ENCODE data around the gene BORCS5. TPM values are rescaled to one million over a fixed set of nuclear protein-coding genes. Genes with fewer than 3 reads are reported as not detected.

The BORCS5 gene
- total RNA-seq, 1 experiment from 2014 or later = 11.5 TPM

DNA sequence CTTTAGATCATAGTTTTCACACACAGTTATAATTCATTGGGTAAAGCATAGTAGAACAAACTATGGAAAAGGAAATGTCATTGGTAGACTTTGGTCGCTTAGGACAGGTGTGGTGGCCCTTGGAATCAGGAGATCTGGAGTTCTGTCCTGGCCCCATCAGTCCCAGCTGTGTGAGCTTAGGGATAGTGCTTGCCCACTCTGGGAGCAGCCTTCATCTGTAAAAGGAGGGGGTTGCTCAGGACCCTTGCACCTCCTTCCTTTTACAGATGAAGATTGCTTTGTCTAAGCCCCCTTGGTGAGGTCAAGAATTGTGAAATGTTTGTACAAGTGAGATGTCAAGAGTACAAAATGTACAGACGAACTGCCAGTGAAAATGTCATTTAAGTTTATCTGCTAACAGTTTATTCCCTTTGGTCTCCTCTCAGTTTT, 93.2 kb downstream of the BORCS5 start:
- intact Hi-C loops (cut with micrococcal nuclease; ENCODE audit: unreplicated experiment) = loop anchor here (5.0 kb wide), 1 partner anchor 112 kb away; the partner anchor contains the start of gene DUSP16
- peak overlapping the region; percentile 94 for H3K27ac Mint-ChIP-seq (ENCODE audit: unreplicated experiment)
- H3K4me3 Mint-ChIP-seq (ENCODE audit: low read depth, unreplicated experiment) = peak overlapping the region; percentile 41
- peaks cover 29% of the 10 kb centered on the region for H3K4me1 Mint-ChIP-seq (ENCODE audit: low read depth, unreplicated experiment)
- no peaks in the 10 kb centered on the region for H3K9me3 Mint-ChIP-seq (ENCODE audit: low read depth, unreplicated experiment)
- peaks cover 12% of the 10 kb centered on the region for H3K36me3 Mint-ChIP-seq (ENCODE audit: insufficient read depth, unreplicated experiment)
- H3K27me3 Mint-ChIP-seq (ENCODE audit: unreplicated experiment) = no peaks in the 10 kb centered on the region
- no TSS peak for BruUV-seq (replicated peaks)
- no peak for TF ChIP-seq CTCF (IDR thresholded peaks at IDR 0.05; ENCODE audit: unreplicated experiment)
- CTCF ChIA-PET = no interaction called here
- no peak for DNase-seq

GRCh38 chr12:12451098-12451497, 94.2 kb downstream of the BORCS5 start:
- Mint-ChIP-seq H3K27me3 (ENCODE audit: unreplicated experiment) (no peaks in the 10 kb centered on the region), H3K27ac (ENCODE audit: unreplicated experiment) (no peak overlapping the region), H3K36me3 (ENCODE audit: insufficient read depth, unreplicated experiment) (peaks cover 12% of the 10 kb centered on the region), H3K4me1 (ENCODE audit: low read depth, unreplicated experiment) (peaks cover 29% of the 10 kb centered on the region), H3K4me3 (ENCODE audit: low read depth, unreplicated experiment) (no peak overlapping the region), H3K9me3 (ENCODE audit: low read depth, unreplicated experiment) (no peaks in the 10 kb centered on the region)
- DNase-seq = no peak
- intact Hi-C loops (cut with micrococcal nuclease; ENCODE audit: unreplicated experiment) = loop anchor here (5.0 kb wide), 1 partner anchor 111 kb away; the partner anchor contains the start of gene DUSP16
- CTCF ChIA-PET = no interaction called here
- no TSS peak for BruUV-seq (replicated peaks)
- no peak for TF ChIP-seq CTCF (IDR thresholded peaks at IDR 0.05; ENCODE audit: unreplicated experiment)

GRCh38 chr12:12452326-12452902, 95.5 kb downstream of the BORCS5 start:
- Mint-ChIP-seq H3K27ac (ENCODE audit: unreplicated experiment) (no peak overlapping the region), H3K36me3 (ENCODE audit: insufficient read depth, unreplicated experiment) (peaks cover 12% of the 10 kb centered on the region), H3K4me1 (ENCODE audit: low read depth, unreplicated experiment) (peaks cover 19% of the 10 kb centered on the region), H3K27me3 (ENCODE audit: unreplicated experiment) (no peaks in the 10 kb centered on the region), H3K9me3 (ENCODE audit: low read depth, unreplicated experiment) (no peaks in the 10 kb centered on the region), H3K4me3 (ENCODE audit: low read depth, unreplicated experiment) (no peak overlapping the region)
- TF ChIP-seq CTCF (IDR thresholded peaks at IDR 0.05; ENCODE audit: unreplicated experiment) = no peak
- CTCF ChIA-PET = no interaction called here
- BruUV-seq (replicated peaks) = no TSS peak
- DNase-seq = no peak
- intact Hi-C loops (cut with micrococcal nuclease; ENCODE audit: unreplicated experiment) = loop anchor here (5.0 kb wide), 1 partner anchor 110 kb away; the partner anchor contains the start of gene DUSP16

- intact Hi-C loops (cut with micrococcal nuclease; ENCODE audit: unreplicated experiment) = loop anchor here (5.0 kb wide), 1 partner anchor 109 kb away; the partner anchor contains the start of gene DUSP16
- TF ChIP-seq CTCF (IDR thresholded peaks at IDR 0.05; ENCODE audit: unreplicated experiment) = no peak
- H3K9me3 Mint-ChIP-seq (ENCODE audit: low read depth, unreplicated experiment) = no peaks in the 10 kb centered on the region
- BruUV-seq (replicated peaks) = no TSS peak
- no peak for DNase-seq
- no peak overlapping the region for H3K4me3 Mint-ChIP-seq (ENCODE audit: low read depth, unreplicated experiment)
- H3K4me1 Mint-ChIP-seq (ENCODE audit: low read depth, unreplicated experiment) = peaks cover 14% of the 10 kb centered on the region
- CTCF ChIA-PET = no interaction called here
- H3K36me3 Mint-ChIP-seq (ENCODE audit: insufficient read depth, unreplicated experiment) = peaks cover 17% of the 10 kb centered on the region
- H3K27me3 Mint-ChIP-seq (ENCODE audit: unreplicated experiment) = no peaks in the 10 kb centered on the region
- H3K27ac Mint-ChIP-seq (ENCODE audit: unreplicated experiment) = no peak overlapping the region
Observed at GRCh38 chr12:12453635-12454034, 96.8 kb downstream of the BORCS5 start.
